Endothelial cell of umbilical vein (primary cell): ENCODE data around the gene KIF22. TPM values are rescaled to one million over a fixed set of nuclear protein-coding genes. Genes with fewer than 3 reads are reported as not detected.

ENCODE experiments used
- BruUV-seq: library from RNA; stranded (reverse); fragments of 400-500 nt; replicated peaks from 2 replicates; lab custom pipeline; 2021; lab: Mats Ljungman, UMichigan
- CTCF ChIA-PET: fragments of 300-600, 350-600 bp; sonication (Branson Sonifier 250); formaldehyde crosslinking; loops from one replicate; lab custom pipeline; 2021; ENCODE audit warnings: antibody characterized with exemption, inconsistent platforms; lab: Charles Lee
- POLR2A ChIA-PET: fragments of 300-600, 350-600 bp; sonication (Branson Sonifier 250); formaldehyde crosslinking; loops from one replicate; lab custom pipeline; 2021; ENCODE audit warnings: antibody characterized with exemption, inconsistent platforms; lab: Charles Lee
- DNase-seq: peaks from one replicate; pipeline ENCODE4 v3.0.0-alpha.2; 2011; ENCODE audit warnings: low read depth, low spot score
- FAIRE-seq: peaks from 2 replicates; lab custom pipeline; 2011; peaks lifted over from hg19 to GRCh38; lab: Jason Lieb, UNC
- H2AFZ ChIP-seq: 2 replicates; pipeline ENCODE4 v1.6.0; 2012; ENCODE audit warnings: low read depth, low read length, control low read depth, inconsistent platforms
- H3K27ac ChIP-seq: 2 replicates; pipeline ENCODE4 v1.5.1; 2011; ENCODE audit warnings: low read depth, mild to moderate bottlenecking, control low read depth, low read length, moderate library complexity; ENCODE audit not compliant: insufficient read depth
- H3K27me3 ChIP-seq, 2 experiments: 2 replicates each; pipeline versions ENCODE4 v1.6.0 to v1.6.1; 2011; ENCODE audit warnings: low read length in 2 of 2, mixed read lengths in 1 of 2; ENCODE audit not compliant: control insufficient read depth in 2 of 2, insufficient read depth in 2 of 2
- H3K36me3 ChIP-seq, 2 experiments: 2 replicates in 1 of 2; 3 replicates in 1 of 2; pipeline ENCODE4 v1.5.1; 2011; ENCODE audit warnings: low read length in 2 of 2, mild to moderate bottlenecking in 1 of 2, moderate library complexity in 1 of 2; ENCODE audit not compliant: control insufficient read depth in 2 of 2, insufficient read depth in 2 of 2; ENCODE audit errors: extremely low read depth in 1 of 2
- H3K4me1 ChIP-seq: 3 replicates; pipeline ENCODE4 v1.5.1; 2011; ENCODE audit warnings: mild to moderate bottlenecking, low read length; ENCODE audit not compliant: control insufficient read depth, insufficient read depth; ENCODE audit errors: extremely low read depth
- H3K4me2 ChIP-seq: 2 replicates; pipeline ENCODE4 v1.6.1; 2011; ENCODE audit warnings: low read length, control low read depth, mixed read lengths; ENCODE audit not compliant: insufficient read depth
- H3K4me3 ChIP-seq, 3 experiments: fragments of 200-600 bp in 1 of 3; sonication (generic), shearing (Covaris generic) in 1 of 3; replicated peaks in 1 of 3; 2 replicates each; pipeline ENCODE4 v1.5.1; 2011 to 2016; ENCODE audit warnings: control low read depth in 3 of 3, low read length in 3 of 3, mild to moderate bottlenecking in 2 of 3, inconsistent platforms in 1 of 3, low read depth in 1 of 3, moderate library complexity in 1 of 3; ENCODE audit not compliant: insufficient read depth in 1 of 3
- H3K79me2 ChIP-seq: 2 replicates; pipeline ENCODE4 v1.6.0; 2012; ENCODE audit warnings: low read length, inconsistent platforms; ENCODE audit not compliant: control insufficient read depth, insufficient read depth
- H3K9ac ChIP-seq: replicated peaks from 2 replicates; pipeline ENCODE3; 2011; ENCODE audit warnings: low read length, control low read depth; ENCODE audit not compliant: insufficient read depth; ENCODE audit errors: extremely low read depth
- H3K9me1 ChIP-seq: replicated peaks from 3 replicates; pipeline ENCODE4 v1.6.0; 2011; ENCODE audit warnings: mild to moderate bottlenecking, low read length; ENCODE audit not compliant: control insufficient read depth, insufficient read depth; ENCODE audit errors: extremely low read depth
- H3K9me3 ChIP-seq: replicated peaks from 2 replicates; pipeline ENCODE4 v1.5.1; 2012; ENCODE audit warnings: low read length, inconsistent platforms; ENCODE audit not compliant: control insufficient read depth, insufficient read depth
- H4K20me1 ChIP-seq: replicated peaks from 2 replicates; pipeline ENCODE3; 2011; ENCODE audit warnings: mild to moderate bottlenecking, low read length; ENCODE audit not compliant: control insufficient read depth, insufficient read depth; ENCODE audit errors: extremely low read depth
- EZH2 ChIP-seq: IDR thresholded peaks from 2 replicates; pipeline ENCODE4 v1.6.1; 2012; ENCODE audit warnings: borderline replicate concordance, low read depth, mild to moderate bottlenecking, moderate library complexity, low read length, inconsistent platforms; ENCODE audit not compliant: severe bottlenecking
- FOS ChIP-seq: IDR thresholded peaks from 2 replicates; pipeline ENCODE4 v1.6.1; 2011; ENCODE audit warnings: mild to moderate bottlenecking, low read length, moderate library complexity, borderline replicate concordance; ENCODE audit not compliant: insufficient read depth
- GATA2 ChIP-seq: IDR thresholded peaks from 2 replicates; pipeline ENCODE4 v1.7.0; 2011; ENCODE audit warnings: low read depth, mild to moderate bottlenecking, moderate library complexity, mixed read lengths, low read length; ENCODE audit not compliant: insufficient read length, insufficient read depth
- JUN ChIP-seq: IDR thresholded peaks from 2 replicates; pipeline ENCODE4 v1.6.1; 2011; ENCODE audit warnings: borderline replicate concordance, low read depth; ENCODE audit not compliant: insufficient read length, insufficient read depth
- MAX ChIP-seq: IDR thresholded peaks from 2 replicates; pipeline ENCODE4 v1.6.1; 2011; ENCODE audit not compliant: insufficient read depth, insufficient read length
- MYC ChIP-seq: IDR thresholded peaks from one replicate; pipeline ENCODE4 v1.6.1; 2011; ENCODE audit warnings: mild to moderate bottlenecking, low read depth, low read length
- POLR2A ChIP-seq: IDR thresholded peaks from 2 replicates; pipeline ENCODE4 v1.6.1; 2012; ENCODE audit warnings: low read depth, mild to moderate bottlenecking, control low read depth, low read length
- POLR2AphosphoS5 ChIP-seq: IDR thresholded peaks from 2 replicates; pipeline ENCODE4 v1.6.1; 2012; ENCODE audit warnings: low read depth, mild to moderate bottlenecking, control low read depth, low read length, moderate library complexity; ENCODE audit not compliant: insufficient read depth
- dilution Hi-C: fragments of 300-500 bp; cut with MboI; formaldehyde crosslinking; loops from one replicate; pipeline ENCODE4 v1.15.0; 2019; ENCODE audit warnings: low sequenced_read_pairs; ENCODE audit not compliant: extremely low pct_ligation_motif_present
- intact Hi-C: fragments of 100-400 bp; cut with micrococcal nuclease; formaldehyde crosslinking; loops from one replicate; pipeline ENCODE4 v1.10.0; 2022
- polyA plus RNA-seq, 4 experiments: library from polyadenylated mRNA; depleted of rRNA in 3 of 4; stranded (reverse) in 3 of 4; unstranded in 1 of 4; fragments of >200 nt; gene quantifications; 2 replicates each; pipeline versions ENCODE4 v1.2.1 to v1.2.3, GENCODE V29; 2011 to 2012; ENCODE audit warnings: missing spikeins in 1 of 4
- total RNA-seq: library from RNA; stranded (reverse); gene quantifications from 2 replicates; pipeline ENCODE4 v1.2.3, GENCODE V29; 2021
- TF ChIP-seq, protein P1 (sequence below), 2 donors: IDR thresholded peaks; 1 replicate in 1 of 2; 2 replicates in 1 of 2; pipeline ENCODE4 v1.5.1; 2011; ENCODE audit warnings: low read length in 2 of 2, mild to moderate bottlenecking in 2 of 2, moderate library complexity in 2 of 2, control low read depth in 1 of 2, inconsistent platforms in 1 of 2, low read depth in 1 of 2; ENCODE audit not compliant: insufficient read depth in 1 of 2; ENCODE audit errors: extremely low read depth in 1 of 2

Gene KIF22
- total and polyA plus RNA-seq, 2 donors (not counting 3 experiments of a cell fraction or from before 2014, with no cell fraction given) = 67.3 to 90.0 TPM

- dilution Hi-C loops (no loop called here), intact Hi-C loops (no loop called here)
- H3K9ac ChIP-seq = no peak overlapping the region
- H3K9me1 ChIP-seq = no peaks in the 10 kb centered on the region
- TF ChIP-seq GATA2 (no peak), EZH2 (no peak)
- H3K9me3 ChIP-seq = no peaks in the 10 kb centered on the region
- no peak overlapping the region for H3K4me3 ChIP-seq
- H3K27me3 ChIP-seq = peaks cover 8 to 9% of the 10 kb centered on the region in 2 experiments
- no peaks in the 10 kb centered on the region for H3K36me3 ChIP-seq
- H3K27ac ChIP-seq = no peak overlapping the region
- no peak overlapping the region for H3K4me2 ChIP-seq
- no peak overlapping the region for H2AFZ ChIP-seq
- no TSS peak for BruUV-seq
- no peaks in the 10 kb centered on the region for H3K79me2 ChIP-seq
- no peaks in the 10 kb centered on the region for H4K20me1 ChIP-seq
- POLR2A ChIA-PET = interaction anchor here (0.6 kb wide), 1 partner anchor 835 kb away, joined by 4 read pairs; no protein-coding TSS in a partner anchor
- no peak for DNase-seq
- CTCF ChIA-PET = interaction anchor here (0.5 to 1.6 kb wide), 3 partner anchors 10 to 80 kb away, joined by 3 to 6 read pairs (median 4); no protein-coding TSS in a partner anchor
- no peak for FAIRE-seq
- no peaks in the 10 kb centered on the region for H3K4me1 ChIP-seq
These were observed 15.8 kb upstream of the KIF22 start for GRCh38 chr16:29774730-29775129.

DNA sequence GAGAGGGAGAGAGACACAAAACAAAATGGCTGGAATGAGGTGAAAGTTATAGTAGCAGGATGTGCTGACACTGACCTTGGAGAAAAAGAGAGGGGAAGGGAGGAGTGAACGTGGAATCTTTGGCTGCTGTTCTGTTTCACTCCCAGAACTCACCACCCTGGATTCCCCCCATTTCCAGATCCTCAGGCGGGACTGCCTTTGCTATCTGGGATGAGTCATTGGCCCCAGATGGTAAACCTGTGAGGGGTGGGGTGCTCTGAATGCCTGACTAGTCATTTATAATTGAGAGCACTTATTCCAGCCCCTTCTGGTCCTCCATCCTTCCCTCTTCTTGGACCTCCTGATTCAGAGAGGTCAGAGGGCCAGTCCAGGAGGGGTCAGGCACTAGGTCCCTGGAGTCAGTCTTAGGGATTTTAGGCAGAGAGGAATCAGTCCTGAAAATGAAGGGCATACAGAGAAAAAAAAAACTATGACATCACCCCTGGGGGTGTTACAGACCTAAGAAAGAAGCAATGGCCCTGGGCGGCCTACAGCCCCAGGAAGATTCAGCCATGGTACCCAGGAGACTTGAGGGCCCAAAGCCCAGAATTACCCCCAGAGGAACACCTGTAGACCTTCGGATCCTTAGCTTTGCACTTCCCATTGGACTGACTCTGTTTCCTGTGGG, 14.7 kb upstream of the KIF22 start:
- Histone ChIP-seq H2AFZ (no peak overlapping the region), H3K79me2 (no peaks in the 10 kb centered on the region), H3K4me3 (no peak overlapping the region), H3K27me3 (peaks cover 14% of the 10 kb centered on the region in 2 experiments), H3K9me3 (no peaks in the 10 kb centered on the region), H3K9me1 (no peaks in the 10 kb centered on the region), H3K4me1 (no peaks in the 10 kb centered on the region), H3K9ac (no peak overlapping the region), H3K27ac (no peak overlapping the region), H3K36me3 (no peaks in the 10 kb centered on the region), H4K20me1 (no peaks in the 10 kb centered on the region), H3K4me2 (no peak overlapping the region)
- no peak for DNase-seq
- BruUV-seq = no TSS peak
- intact Hi-C loops (no loop called here), dilution Hi-C loops (no loop called here)
- no peak for TF ChIP-seq EZH2
- no peak for TF ChIP-seq POLR2A
- TF ChIP-seq JUN = no peak
- TF ChIP-seq MAX = no peak
- TF ChIP-seq MYC = no peak
- TF ChIP-seq, protein P1, sequence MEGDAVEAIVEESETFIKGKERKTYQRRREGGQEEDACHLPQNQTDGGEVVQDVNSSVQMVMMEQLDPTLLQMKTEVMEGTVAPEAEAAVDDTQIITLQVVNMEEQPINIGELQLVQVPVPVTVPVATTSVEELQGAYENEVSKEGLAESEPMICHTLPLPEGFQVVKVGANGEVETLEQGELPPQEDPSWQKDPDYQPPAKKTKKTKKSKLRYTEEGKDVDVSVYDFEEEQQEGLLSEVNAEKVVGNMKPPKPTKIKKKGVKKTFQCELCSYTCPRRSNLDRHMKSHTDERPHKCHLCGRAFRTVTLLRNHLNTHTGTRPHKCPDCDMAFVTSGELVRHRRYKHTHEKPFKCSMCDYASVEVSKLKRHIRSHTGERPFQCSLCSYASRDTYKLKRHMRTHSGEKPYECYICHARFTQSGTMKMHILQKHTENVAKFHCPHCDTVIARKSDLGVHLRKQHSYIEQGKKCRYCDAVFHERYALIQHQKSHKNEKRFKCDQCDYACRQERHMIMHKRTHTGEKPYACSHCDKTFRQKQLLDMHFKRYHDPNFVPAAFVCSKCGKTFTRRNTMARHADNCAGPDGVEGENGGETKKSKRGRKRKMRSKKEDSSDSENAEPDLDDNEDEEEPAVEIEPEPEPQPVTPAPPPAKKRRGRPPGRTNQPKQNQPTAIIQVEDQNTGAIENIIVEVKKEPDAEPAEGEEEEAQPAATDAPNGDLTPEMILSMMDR (IDR thresholded peaks at IDR 0.05; ENCODE audit: extremely low read depth in 1 of 2, insufficient read depth in 1 of 2, low read depth in 1 of 2, low read length in 2 of 2) = no peak
- TF ChIP-seq GATA2 = no peak
- no peak for TF ChIP-seq POLR2AphosphoS5
- no peak for TF ChIP-seq FOS
- CTCF ChIA-PET = no interaction called here
- POLR2A ChIA-PET = no interaction called here
- no peak for FAIRE-seq
